HL-60 (cell line): ENCODE measurements around the gene SELENOI.

Source experiments
- DNase-seq, 2 experiments: peaks; one replicate each; pipeline ENCODE4 v3.0.0-alpha.2; 2010 to 2020; ENCODE audit warnings: low read depth in 1 of 2, low spot score in 1 of 2
- H3K27ac ChIP-seq: fragments of 250-450 bp; sonication (Bioruptor Pico); replicated peaks from 2 replicates; pipeline ENCODE4 v1.5.1; 2020; ENCODE audit warnings: mild to moderate bottlenecking, moderate library complexity
- H3K27me3 ChIP-seq: fragments of 250-450 bp; sonication (Bioruptor Pico); 2 replicates; pipeline ENCODE4 v1.5.1; 2021; ENCODE audit warnings: mild to moderate bottlenecking, moderate library complexity; ENCODE audit not compliant: insufficient read depth, poor library complexity, severe bottlenecking
- H3K4me3 ChIP-seq: replicated peaks from 2 replicates; pipeline ENCODE4 v1.5.1; 2011; ENCODE audit warnings: mild to moderate bottlenecking, control low read depth, low read length; ENCODE audit not compliant: insufficient read depth
- GABPA ChIP-seq: IDR thresholded peaks from 2 replicates; pipeline ENCODE4 v1.6.1; 2012; ENCODE audit warnings: low read depth
- POLR2AphosphoS5 ChIP-seq: IDR thresholded peaks from 2 replicates; pipeline ENCODE4 v1.6.1; 2012; ENCODE audit warnings: low read depth
- SPI1 ChIP-seq: IDR thresholded peaks from 2 replicates; pipeline ENCODE4 v1.6.1; 2012; ENCODE audit warnings: low read depth, mild to moderate bottlenecking, borderline replicate concordance
- TF ChIP-seq, protein P1 (sequence below): IDR thresholded peaks from 2 replicates; pipeline ENCODE4 v1.6.1; 2012; ENCODE audit warnings: low read depth; ENCODE audit not compliant: insufficient replicate concordance
- TF ChIP-seq, protein P2 (sequence below): IDR thresholded peaks from one replicate; pipeline ENCODE4 v1.5.1; 2011; ENCODE audit warnings: low read length, control low read depth, inconsistent platforms; ENCODE audit not compliant: insufficient read depth

SELENOI gene

DNA sequence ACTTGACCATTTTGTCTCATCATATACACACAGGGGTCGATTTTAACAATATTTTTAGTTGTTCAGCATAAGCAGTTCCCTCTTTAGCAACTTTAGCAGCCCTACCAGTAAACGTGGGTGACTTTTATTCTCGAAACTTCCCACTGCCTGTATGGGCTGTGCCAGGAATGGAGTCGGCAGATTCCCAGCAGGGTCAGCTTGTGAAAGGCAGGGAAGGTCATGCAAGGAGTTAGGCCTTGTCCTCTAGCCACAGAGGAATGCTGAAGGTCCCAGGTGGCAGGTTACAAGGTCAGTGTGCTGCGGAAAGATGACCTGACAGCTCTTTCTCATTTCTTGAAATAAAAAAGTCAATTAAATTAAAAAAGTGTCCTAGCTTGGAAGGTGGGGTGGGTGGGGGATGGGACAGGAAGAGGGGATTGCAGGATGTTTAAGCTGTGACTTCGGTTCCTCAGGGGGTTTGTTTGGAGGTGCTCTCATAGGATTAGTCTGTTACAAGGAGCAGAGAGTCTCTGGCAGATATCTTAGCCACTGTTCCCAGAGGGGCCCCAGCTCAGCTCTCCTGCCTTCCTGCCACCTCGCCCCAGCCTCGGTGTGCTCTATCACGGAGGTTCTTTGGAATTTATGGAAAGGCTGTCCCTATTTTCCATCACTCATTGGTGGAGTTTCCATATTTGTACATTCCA lies 77.1 kb downstream of the SELENOI start:
- Histone ChIP-seq H3K27ac (no peak overlapping the region), H3K4me3 (no peak overlapping the region), H3K27me3 (no peaks in the 10 kb centered on the region)
- TF ChIP-seq SPI1, result no peak
- TF ChIP-seq POLR2AphosphoS5, result no peak
- TF ChIP-seq, protein P1, sequence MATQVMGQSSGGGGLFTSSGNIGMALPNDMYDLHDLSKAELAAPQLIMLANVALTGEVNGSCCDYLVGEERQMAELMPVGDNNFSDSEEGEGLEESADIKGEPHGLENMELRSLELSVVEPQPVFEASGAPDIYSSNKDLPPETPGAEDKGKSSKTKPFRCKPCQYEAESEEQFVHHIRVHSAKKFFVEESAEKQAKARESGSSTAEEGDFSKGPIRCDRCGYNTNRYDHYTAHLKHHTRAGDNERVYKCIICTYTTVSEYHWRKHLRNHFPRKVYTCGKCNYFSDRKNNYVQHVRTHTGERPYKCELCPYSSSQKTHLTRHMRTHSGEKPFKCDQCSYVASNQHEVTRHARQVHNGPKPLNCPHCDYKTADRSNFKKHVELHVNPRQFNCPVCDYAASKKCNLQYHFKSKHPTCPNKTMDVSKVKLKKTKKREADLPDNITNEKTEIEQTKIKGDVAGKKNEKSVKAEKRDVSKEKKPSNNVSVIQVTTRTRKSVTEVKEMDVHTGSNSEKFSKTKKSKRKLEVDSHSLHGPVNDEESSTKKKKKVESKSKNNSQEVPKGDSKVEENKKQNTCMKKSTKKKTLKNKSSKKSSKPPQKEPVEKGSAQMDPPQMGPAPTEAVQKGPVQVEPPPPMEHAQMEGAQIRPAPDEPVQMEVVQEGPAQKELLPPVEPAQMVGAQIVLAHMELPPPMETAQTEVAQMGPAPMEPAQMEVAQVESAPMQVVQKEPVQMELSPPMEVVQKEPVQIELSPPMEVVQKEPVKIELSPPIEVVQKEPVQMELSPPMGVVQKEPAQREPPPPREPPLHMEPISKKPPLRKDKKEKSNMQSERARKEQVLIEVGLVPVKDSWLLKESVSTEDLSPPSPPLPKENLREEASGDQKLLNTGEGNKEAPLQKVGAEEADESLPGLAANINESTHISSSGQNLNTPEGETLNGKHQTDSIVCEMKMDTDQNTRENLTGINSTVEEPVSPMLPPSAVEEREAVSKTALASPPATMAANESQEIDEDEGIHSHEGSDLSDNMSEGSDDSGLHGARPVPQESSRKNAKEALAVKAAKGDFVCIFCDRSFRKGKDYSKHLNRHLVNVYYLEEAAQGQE, result no peak
- TF ChIP-seq, protein P2, sequence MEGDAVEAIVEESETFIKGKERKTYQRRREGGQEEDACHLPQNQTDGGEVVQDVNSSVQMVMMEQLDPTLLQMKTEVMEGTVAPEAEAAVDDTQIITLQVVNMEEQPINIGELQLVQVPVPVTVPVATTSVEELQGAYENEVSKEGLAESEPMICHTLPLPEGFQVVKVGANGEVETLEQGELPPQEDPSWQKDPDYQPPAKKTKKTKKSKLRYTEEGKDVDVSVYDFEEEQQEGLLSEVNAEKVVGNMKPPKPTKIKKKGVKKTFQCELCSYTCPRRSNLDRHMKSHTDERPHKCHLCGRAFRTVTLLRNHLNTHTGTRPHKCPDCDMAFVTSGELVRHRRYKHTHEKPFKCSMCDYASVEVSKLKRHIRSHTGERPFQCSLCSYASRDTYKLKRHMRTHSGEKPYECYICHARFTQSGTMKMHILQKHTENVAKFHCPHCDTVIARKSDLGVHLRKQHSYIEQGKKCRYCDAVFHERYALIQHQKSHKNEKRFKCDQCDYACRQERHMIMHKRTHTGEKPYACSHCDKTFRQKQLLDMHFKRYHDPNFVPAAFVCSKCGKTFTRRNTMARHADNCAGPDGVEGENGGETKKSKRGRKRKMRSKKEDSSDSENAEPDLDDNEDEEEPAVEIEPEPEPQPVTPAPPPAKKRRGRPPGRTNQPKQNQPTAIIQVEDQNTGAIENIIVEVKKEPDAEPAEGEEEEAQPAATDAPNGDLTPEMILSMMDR, result no peak
- TF ChIP-seq GABPA, result no peak
- DNase-seq, result no peak

DNA sequence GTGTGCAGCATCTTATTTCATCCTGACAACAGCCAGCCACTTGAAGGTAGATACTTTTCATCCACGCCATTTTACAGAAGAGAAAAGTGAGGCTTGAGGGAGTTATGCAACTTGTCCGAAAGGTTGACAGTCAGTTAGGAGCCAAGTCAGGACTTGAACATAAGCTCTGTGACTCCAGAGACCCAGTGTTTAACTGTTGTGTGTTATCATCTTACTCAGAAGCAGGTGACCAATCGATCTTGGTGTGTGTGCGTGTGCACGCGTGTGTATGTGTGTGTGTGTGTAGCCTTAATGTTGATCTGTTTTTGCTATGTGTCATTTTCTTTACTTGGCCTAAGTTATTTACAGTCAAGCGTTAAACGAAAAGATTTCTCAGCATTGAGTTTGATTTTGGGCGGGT lies 77.8 kb downstream of the SELENOI start:
- no peak overlapping the region for H3K27ac ChIP-seq
- no peaks in the 10 kb centered on the region for H3K27me3 ChIP-seq
- DNase-seq, result no peak
- H3K4me3 ChIP-seq, result no peak overlapping the region
- TF ChIP-seq, protein P1, result no peak
- TF ChIP-seq GABPA (no peak), SPI1 (no peak), POLR2AphosphoS5 (no peak)
- TF ChIP-seq, protein P2, result no peak

DNA sequence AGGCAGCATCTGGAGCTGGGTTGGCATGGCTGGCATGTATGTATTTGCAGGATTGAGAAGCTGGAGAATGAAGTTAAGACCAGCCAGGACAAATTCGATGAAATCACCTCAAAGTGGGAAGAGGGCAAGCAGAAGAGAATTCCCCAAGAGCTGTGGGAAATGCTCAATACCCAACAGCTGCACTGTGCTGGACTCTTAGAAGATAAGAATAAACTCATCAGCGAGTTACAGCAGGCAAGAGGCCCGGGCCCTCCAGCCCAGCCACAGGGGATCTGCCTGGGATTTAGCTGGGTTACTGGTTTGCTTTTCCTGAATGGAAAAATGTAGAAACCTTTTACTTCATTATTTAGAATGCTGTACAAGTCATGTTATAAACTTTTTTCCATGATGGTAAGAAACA lies 78.3 kb downstream of the SELENOI start:
- Histone ChIP-seq H3K27ac (no peak overlapping the region), H3K4me3 (no peak overlapping the region), H3K27me3 (no peaks in the 10 kb centered on the region)
- TF ChIP-seq, protein P1, result no peak
- TF ChIP-seq POLR2AphosphoS5 (no peak), GABPA (no peak), SPI1 (no peak)
- TF ChIP-seq, protein P2, result no peak
- no peak for DNase-seq
